ENCODE measurements around the gene COG4. TPM values are rescaled to one million over a fixed set of nuclear protein-coding genes. Genes with fewer than 3 reads are reported as not detected.

COG4 gene
- total and polyA plus RNA-seq, 7 donors, result 29.1 to 80.3 (median 53.0) TPM

DNA sequence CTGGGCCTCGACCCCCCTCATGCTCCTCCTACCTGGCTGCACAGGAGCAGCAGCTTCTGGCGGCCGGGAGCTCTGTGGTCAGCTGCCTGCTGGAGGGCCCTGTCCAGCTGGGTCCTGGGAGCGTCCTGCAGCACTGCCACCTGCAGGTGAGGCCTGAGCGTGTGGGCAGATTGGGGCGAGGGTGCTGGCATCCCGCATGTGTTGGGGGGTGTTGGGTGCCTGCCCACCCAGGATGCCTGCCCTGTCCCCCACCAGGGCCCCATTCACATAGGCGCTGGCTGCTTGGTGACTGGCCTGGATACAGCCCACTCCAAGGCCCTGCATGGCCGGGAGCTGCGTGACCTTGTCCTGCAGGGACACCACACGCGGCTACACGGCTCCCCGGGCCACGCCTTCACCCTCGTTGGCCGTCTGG lies 52.4 kb downstream of the COG4 start:
- H3K27me3 ChIP-seq (ENCODE audit: insufficient read depth in 3 of 3, low read length in 2 of 3), result no peaks in the 10 kb centered on the region
- H3K27ac ChIP-seq, result no peak overlapping the region
- H3K36me3 ChIP-seq (ENCODE audit: insufficient read depth in 1 of 2, low read depth in 1 of 2), result peaks cover 0 to 31% of the 10 kb centered on the region in 2 donors
- TF ChIP-seq, protein P1, sequence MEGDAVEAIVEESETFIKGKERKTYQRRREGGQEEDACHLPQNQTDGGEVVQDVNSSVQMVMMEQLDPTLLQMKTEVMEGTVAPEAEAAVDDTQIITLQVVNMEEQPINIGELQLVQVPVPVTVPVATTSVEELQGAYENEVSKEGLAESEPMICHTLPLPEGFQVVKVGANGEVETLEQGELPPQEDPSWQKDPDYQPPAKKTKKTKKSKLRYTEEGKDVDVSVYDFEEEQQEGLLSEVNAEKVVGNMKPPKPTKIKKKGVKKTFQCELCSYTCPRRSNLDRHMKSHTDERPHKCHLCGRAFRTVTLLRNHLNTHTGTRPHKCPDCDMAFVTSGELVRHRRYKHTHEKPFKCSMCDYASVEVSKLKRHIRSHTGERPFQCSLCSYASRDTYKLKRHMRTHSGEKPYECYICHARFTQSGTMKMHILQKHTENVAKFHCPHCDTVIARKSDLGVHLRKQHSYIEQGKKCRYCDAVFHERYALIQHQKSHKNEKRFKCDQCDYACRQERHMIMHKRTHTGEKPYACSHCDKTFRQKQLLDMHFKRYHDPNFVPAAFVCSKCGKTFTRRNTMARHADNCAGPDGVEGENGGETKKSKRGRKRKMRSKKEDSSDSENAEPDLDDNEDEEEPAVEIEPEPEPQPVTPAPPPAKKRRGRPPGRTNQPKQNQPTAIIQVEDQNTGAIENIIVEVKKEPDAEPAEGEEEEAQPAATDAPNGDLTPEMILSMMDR (IDR thresholded peaks at IDR 0.05), result peak; percentile 42
- H3K4me3 ChIP-seq, result no peak overlapping the region
- intact Hi-C loops (cut with DNase I), result loop anchor here (2.0 to 5.0 kb wide), 3 partner anchors 76 to 99 kb away; no protein-coding TSS in a partner anchor
- peak in 1 of 2 donors; percentile 46 for DNase-seq
- peaks cover 19% of the 10 kb centered on the region for H3K4me1 ChIP-seq
- WGBS, 3 donors, result 58 to 64% (median 63%) methylated on average over 10 to 17 of the region's 17 CpGs
- ATAC-seq, result peak; percentile 55 to 72 (median 61)
- no peaks in the 10 kb centered on the region for H3K9me3 ChIP-seq

DNA sequence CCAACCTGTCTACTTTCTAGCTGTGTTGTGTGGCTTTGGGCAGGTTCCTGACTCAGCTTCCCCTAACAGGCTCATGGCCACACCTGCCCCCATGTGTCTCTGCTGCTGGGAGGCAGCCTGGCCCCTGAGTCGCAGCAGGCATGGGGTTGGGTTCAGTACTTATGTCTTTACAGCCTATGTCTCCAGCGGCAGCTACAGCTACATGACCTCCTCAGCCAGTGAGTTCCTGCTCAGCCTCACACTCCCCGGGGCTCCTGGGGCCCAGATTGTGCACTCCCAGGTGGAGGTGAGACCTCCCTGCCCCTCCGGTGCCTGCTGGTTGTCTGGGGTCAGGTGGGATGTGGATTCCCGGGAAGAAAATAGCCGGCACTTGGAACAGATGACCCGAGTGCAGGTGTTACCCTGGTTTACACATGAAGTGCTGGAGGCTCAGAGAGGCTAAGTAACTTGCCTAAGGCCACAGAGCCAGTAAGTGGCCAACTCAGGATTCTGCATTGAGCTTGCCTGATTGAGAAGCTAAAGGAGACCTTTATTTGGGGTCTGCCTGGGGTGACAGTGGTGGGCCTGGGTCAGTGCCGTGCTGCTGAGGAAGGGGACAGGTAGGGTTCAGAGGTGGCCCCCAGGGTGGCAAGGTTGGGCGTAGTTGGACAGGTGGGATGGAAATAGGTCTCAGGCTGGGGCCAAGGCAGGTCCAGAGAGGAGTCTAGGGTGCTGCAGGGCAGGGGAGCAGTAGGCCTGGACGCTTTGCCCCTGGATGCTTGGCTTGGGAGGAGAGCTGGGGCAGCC lies 53.0 kb downstream of the COG4 start:
- intact Hi-C loops (cut with DNase I), result loop anchor here (2.0 to 5.0 kb wide), 3 partner anchors 76 to 98 kb away; no protein-coding TSS in a partner anchor
- Histone ChIP-seq H3K9me3 (no peaks in the 10 kb centered on the region), H3K27ac (no peak overlapping the region), H3K27me3 (ENCODE audit: insufficient read depth in 3 of 3, low read length in 2 of 3) (no peaks in the 10 kb centered on the region), H3K4me3 (no peak overlapping the region), H3K36me3 (ENCODE audit: insufficient read depth in 1 of 2, low read depth in 1 of 2) (peaks cover 0 to 32% of the 10 kb centered on the region in 2 donors), H3K4me1 (peaks cover 19% of the 10 kb centered on the region)
- WGBS, 3 donors, result 91 to 95% (median 93%) methylated on average over 9 to 10 of the region's 10 CpGs
- no peak for ATAC-seq
- TF ChIP-seq, protein P1 (IDR thresholded peaks at IDR 0.05), result no peak
- no peak for DNase-seq

DNA sequence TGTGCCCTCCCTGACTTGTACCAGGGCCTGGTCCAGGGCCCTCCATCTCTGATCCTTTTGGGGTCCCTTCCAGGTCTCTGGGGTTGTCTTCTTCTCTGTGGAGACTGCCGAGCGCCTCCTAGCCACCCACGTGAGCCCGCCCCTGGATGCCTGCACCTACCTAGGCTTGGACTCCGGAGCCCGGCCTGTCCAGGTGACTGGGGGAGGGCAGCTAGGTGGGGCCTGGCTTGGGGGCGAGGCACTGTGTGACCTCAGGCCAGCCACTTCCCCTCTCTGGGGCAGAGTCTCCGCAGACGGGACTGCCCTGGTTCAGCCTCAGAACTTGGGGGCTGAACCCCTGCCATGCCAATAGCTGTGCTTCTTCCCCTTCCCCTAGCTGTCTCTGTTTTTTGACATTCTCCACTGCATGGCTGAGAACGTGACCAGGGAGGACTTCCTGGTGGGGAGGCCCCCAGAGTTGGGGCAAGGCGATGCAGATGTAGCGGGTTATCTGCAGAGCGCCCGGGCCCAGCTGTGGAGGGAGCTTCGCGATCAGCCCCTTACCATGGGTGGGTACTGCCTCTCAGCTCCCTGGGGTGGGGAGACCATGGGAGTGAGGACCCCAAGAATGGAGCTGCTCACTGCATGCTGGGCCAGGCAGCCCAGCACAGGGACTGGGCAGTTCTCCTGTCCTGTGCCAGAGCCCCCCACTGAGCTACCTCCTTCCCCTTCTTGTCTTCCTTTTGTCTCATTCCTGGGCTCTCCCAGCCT lies 54.4 kb downstream of the COG4 start:
- no peaks in the 10 kb centered on the region for H3K9me3 ChIP-seq
- H3K4me3 ChIP-seq, result no peak overlapping the region
- peaks cover 0 to 34% of the 10 kb centered on the region in 2 donors for H3K36me3 ChIP-seq (ENCODE audit: insufficient read depth in 1 of 2, low read depth in 1 of 2)
- H3K27me3 ChIP-seq (ENCODE audit: insufficient read depth in 3 of 3, low read length in 2 of 3), result no peaks in the 10 kb centered on the region
- intact Hi-C loops (cut with DNase I), result loop anchor here in 1 of 2 donors (5.0 kb wide), 1 partner anchor 37 kb away; no protein-coding TSS in a partner anchor
- 95 to 98% (median 95%) methylated on average over 14 to 16 of the region's 16 CpGs for WGBS, 3 donors
- TF ChIP-seq, protein P1 (IDR thresholded peaks at IDR 0.05), result no peak
- DNase-seq (no peak), ATAC-seq (no peak)
- H3K27ac ChIP-seq, result peak overlapping the region; percentile 67
- H3K4me1 ChIP-seq, result peaks cover 19% of the 10 kb centered on the region

DNA sequence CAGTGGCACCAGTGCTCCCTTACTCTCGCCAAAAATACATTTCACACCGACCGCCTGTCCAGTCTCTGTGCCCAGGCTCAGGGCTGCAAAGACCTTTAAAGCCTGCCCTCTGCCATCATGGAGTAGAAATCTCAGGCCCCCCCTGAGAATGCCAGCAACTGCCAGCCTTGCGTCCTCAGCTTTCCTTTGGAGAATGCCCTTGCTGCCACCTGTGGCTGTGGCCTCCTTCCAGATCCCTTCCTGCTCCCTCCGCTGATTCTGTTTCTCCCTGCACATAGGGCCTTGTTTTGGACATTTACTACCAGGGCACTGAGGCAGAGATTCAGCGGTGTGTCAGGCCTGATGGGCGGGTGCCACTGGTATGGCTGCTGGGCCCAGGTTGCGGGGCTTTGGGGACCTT lies 55.7 kb downstream of the COG4 start:
- DNase-seq (no peak), ATAC-seq (peak; percentile 37 to 70 (median 56))
- peaks cover 13% of the 10 kb centered on the region for H3K4me1 ChIP-seq
- no peaks in the 10 kb centered on the region for H3K9me3 ChIP-seq
- WGBS, 3 donors, result 41 to 65% (median 46%) methylated on average over 8 of the region's 8 CpGs
- peaks cover 0 to 40% of the 10 kb centered on the region in 2 donors for H3K36me3 ChIP-seq (ENCODE audit: insufficient read depth in 1 of 2, low read depth in 1 of 2)
- H3K4me3 ChIP-seq, result no peak overlapping the region
- TF ChIP-seq, protein P1 (IDR thresholded peaks at IDR 0.05), result no peak
- no peaks in the 10 kb centered on the region for H3K27me3 ChIP-seq (ENCODE audit: insufficient read depth in 3 of 3, low read length in 2 of 3)
- intact Hi-C loops (cut with DNase I), result loop anchor here in 1 of 2 donors (5.0 kb wide), 1 partner anchor 35 kb away; no protein-coding TSS in a partner anchor
- H3K27ac ChIP-seq, result peak overlapping the region; percentile 67

Measured in psoas muscle (tissue), 8 donors.